PFSK-1 (cell line): ENCODE data around the gene RPTOR.

Source experiments
- FOXP2 ChIP-seq: optimal IDR thresholded peaks from 2 replicates; pipeline ENCODE3; 2011; ENCODE audit warnings: borderline replicate concordance, control low read depth, inconsistent platforms; ENCODE audit not compliant: insufficient read depth; ENCODE audit errors: extremely low read length, extremely low read depth
- POLR2AphosphoS5 ChIP-seq: IDR thresholded peaks from 2 replicates; pipeline ENCODE4 v1.6.1; 2012; ENCODE audit warnings: low read depth, mild to moderate bottlenecking, control low read depth, low read length, moderate library complexity
- SIN3A ChIP-seq: IDR thresholded peaks from 2 replicates; pipeline ENCODE4 v1.6.1; 2012; ENCODE audit warnings: mild to moderate bottlenecking, low read length, moderate library complexity, borderline replicate concordance; ENCODE audit not compliant: insufficient read depth
- TAF1 ChIP-seq: IDR thresholded peaks from 2 replicates; pipeline ENCODE4 v1.6.1; 2012; ENCODE audit warnings: low read length, control low read depth, borderline replicate concordance; ENCODE audit not compliant: insufficient read depth
- TF ChIP-seq, protein P1 (sequence below), 2 experiments: IDR thresholded peaks; 2 replicates each; pipeline versions ENCODE4 v1.6.1 to v1.8.0; 2011 to 2012; ENCODE audit warnings: low read depth in 2 of 2, low read length in 2 of 2, control low read depth in 1 of 2, inconsistent platforms in 1 of 2, mild to moderate bottlenecking in 1 of 2, moderate library complexity in 1 of 2; ENCODE audit not compliant: insufficient read depth in 1 of 2

The RPTOR gene

GRCh38 chr17:80619535-80620235 lies 75.0 kb downstream of the RPTOR start:
- TF ChIP-seq POLR2AphosphoS5 (no peak), TAF1 (no peak), FOXP2 (no peak), SIN3A (no peak)
- TF ChIP-seq, protein P1, sequence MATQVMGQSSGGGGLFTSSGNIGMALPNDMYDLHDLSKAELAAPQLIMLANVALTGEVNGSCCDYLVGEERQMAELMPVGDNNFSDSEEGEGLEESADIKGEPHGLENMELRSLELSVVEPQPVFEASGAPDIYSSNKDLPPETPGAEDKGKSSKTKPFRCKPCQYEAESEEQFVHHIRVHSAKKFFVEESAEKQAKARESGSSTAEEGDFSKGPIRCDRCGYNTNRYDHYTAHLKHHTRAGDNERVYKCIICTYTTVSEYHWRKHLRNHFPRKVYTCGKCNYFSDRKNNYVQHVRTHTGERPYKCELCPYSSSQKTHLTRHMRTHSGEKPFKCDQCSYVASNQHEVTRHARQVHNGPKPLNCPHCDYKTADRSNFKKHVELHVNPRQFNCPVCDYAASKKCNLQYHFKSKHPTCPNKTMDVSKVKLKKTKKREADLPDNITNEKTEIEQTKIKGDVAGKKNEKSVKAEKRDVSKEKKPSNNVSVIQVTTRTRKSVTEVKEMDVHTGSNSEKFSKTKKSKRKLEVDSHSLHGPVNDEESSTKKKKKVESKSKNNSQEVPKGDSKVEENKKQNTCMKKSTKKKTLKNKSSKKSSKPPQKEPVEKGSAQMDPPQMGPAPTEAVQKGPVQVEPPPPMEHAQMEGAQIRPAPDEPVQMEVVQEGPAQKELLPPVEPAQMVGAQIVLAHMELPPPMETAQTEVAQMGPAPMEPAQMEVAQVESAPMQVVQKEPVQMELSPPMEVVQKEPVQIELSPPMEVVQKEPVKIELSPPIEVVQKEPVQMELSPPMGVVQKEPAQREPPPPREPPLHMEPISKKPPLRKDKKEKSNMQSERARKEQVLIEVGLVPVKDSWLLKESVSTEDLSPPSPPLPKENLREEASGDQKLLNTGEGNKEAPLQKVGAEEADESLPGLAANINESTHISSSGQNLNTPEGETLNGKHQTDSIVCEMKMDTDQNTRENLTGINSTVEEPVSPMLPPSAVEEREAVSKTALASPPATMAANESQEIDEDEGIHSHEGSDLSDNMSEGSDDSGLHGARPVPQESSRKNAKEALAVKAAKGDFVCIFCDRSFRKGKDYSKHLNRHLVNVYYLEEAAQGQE (IDR thresholded peaks at IDR 0.05; ENCODE audit: insufficient read depth in 1 of 2, low read depth in 2 of 2, low read length in 2 of 2): no peak

DNA sequence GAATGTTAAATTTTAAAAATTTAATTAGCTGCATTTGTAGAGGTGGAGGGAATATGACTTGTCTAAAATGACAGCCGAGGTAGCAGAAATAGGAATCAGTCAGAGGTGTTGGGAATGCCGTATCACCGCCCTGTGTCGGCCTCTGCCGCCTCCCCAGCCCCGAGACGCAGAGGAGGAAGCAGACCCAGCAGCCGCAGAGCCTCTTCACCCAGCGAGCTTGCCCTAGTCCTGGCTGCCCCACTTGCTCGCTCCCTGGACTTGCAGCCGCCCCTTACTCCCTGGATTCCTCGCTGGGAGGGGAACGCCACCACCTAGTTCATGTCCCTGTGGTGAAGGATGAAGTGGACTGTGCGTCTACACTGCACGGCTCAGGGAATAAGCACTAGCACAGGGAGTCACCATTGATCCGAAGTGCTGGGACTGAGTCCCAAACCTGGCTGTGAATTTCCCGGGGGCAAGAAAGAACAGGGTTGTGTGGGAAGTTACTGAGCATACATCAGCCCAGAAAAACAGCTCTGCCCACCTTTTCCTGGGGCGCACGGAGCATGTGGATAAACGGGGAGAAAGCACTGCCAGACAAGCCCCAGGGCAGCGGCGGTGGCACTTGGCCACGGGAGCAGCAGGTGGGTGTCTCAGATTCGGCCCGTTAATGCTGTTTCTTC lies 76.8 kb downstream of the RPTOR start:
- TF ChIP-seq FOXP2 (no peak), SIN3A (no peak), TAF1 (no peak), POLR2AphosphoS5 (no peak)
- TF ChIP-seq, protein P1 (IDR thresholded peaks at IDR 0.05; ENCODE audit: insufficient read depth in 1 of 2, low read depth in 2 of 2, low read length in 2 of 2): no peak

GRCh38 chr17:80621997-80622357 lies 77.3 kb downstream of the RPTOR start:
- TF ChIP-seq FOXP2 (no peak), POLR2AphosphoS5 (no peak), TAF1 (no peak), SIN3A (no peak)
- TF ChIP-seq, protein P1 (IDR thresholded peaks at IDR 0.05; ENCODE audit: insufficient read depth in 1 of 2, low read depth in 2 of 2, low read length in 2 of 2): no peak

DNA sequence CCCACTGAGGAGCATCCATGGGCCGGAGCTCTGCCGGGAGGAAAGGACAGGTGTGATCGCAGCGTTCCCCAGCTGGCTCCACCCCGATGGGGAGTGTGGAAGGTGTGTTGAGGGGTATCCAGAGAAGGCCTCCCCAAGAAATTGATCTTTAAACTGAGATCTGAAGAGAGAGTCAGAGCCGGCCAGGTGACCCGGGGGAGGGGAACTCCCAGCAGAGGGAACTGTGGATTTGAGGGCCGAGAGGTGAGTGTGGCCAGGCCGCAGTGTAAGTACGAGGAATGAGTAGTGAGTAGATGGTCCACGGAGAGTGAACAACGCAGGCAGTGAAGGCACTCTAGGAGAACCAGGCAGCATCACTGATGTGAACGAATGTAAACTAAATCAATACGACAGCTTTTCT lies 80.2 kb downstream of the RPTOR start:
- TF ChIP-seq SIN3A (no peak), FOXP2 (no peak), TAF1 (no peak), POLR2AphosphoS5 (no peak)
- TF ChIP-seq, protein P1 (IDR thresholded peaks at IDR 0.05; ENCODE audit: insufficient read depth in 1 of 2, low read depth in 2 of 2, low read length in 2 of 2): no peak
